ENCODE results near the gene ARFGEF3.

Gene ARFGEF3

DNA sequence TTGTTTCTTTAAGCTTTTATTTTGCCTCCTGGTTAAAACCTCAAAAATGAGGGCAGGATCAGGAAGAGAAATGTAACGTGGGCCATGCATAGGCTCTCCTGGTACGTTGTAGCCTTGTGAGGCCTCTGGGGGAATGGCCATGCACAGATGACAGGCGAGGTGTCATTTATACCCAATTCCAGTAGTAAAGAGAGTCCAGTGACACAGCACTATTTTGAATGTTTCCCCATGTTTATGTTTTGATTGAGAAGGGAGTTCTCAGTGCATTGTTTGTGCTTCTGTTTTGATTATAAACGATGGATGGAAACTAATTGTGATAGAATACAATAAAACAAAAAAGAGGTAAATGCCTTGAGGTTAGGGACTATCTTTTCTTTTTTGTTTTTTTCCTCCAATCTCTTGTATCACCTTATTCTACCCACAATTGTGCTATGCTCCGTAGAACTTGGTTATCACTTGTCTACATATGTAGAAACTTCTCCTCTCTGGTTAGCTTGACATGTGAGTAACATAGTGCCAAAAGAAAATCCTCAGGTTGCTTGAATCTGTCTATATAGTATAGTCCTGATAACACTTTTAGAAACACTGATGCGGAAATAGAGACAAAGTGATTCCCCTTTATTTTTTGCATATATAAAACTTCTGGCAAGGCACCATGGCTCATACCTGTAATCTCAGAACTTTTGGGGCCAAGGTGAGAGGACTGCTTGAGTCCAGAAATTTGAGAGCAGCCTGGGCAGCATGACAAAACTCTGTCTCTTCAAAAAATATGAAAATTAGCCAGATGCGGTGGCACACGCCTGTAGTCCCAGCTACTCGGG, 209.1 kb downstream of the ARFGEF3 start:
- no peak for DNase-seq

DNA sequence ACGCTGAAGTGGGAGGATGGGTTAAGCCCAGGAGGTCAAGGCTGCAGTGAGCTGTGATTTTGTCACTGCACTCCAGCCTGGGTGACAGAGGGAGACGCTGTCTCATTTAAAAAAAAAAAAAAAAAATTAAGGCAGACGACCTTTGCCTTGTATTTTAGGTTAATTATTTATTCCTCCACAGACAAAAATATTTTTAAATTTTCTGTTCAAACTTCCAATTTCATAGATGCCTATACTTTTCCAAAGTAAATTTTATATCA, 209.6 kb downstream of the ARFGEF3 start:
- no peak for DNase-seq

DNA sequence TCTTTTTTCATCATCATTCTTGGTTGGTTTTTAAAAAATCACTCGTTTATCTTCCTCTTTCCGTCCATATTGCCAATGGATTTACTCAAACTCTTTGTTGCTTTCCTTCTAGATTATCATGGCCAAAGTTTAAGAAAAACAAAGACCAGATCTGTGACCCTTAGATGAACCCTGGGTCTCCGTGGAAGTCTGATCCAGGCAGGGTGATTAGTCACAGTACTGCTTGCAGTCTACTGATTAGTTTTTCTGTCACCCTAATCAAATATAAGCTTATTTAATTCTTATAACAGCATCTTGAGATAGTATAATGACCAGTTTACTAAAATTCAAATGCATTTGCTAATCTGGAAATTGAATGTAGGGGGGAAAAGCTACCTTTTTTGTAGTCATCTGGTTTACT, 210.0 kb downstream of the ARFGEF3 start:
- no peak for DNase-seq

DNA sequence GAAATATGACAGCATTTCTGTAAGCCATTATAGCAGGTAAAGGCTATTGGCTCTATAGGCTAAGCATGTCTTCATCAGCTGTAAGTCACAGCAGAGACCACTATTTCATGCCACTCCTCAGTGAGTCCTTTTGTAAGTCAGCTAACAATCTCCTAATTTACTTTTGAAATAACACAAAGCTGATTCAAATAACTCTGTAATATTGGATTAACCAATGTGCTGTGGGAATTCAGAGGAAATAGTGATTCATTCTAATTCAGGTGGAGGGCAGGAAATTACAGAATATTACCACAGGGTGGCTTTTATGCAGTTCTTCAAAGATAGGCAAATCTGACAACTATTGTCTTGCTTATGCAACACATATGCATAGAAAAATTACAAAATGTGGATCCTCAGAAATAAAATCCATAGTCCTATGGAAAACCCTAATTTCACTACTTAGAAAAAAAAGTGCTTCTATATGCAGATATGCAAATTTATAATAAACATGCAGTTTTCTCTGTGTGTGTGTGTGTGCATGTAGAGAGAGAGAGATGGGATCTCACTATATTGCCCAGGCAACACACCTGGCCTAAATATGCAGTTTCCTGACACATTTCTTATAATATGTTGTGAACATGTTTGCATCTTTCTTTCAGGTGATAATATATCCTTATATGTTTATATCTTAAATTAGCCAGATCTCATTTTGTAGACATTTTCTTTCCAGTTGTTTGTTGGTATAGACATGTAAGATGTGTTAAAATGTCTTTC, 211.1 kb downstream of the ARFGEF3 start:
- no peak for DNase-seq

DNA sequence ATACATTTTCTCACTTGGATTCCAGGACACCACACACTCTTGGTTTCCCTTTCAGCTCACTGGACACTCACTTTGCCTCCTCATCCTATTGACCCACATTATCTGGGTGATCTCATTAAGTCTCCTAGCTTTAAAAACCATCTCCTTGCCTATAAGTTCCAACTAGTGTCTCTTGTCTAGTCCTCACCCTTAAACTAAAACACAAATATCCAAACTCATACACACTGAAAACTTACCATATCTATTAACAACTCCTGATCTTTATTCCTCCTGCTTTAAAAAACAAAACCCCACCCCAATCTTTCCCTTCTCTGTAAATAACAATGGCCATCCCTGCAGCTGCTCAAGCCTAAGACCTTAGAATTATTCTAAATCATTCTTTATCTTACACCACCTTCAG, 212.5 kb downstream of the ARFGEF3 start:
- no peak for DNase-seq

DNA sequence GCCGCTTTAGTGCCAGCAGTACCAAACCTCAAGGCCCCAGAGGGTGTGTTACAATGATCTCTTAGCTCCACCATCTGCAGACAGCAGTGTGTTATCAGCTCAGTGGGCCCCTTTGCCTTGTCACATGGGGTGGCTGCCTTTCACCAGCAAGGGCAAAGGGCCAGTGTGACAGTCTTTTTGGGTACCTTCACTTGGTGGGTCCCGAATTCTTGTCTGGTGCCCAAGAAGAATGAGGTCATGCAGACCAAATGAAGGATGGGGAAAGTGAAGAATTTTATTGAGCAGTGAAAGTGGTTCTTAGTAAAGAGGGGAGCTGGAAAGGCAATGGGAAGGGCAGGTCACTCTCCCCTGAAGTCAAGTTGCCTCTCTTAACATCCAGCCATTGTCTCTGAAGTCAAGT, 213.1 kb downstream of the ARFGEF3 start:
- DNase-seq: no peak

DNA sequence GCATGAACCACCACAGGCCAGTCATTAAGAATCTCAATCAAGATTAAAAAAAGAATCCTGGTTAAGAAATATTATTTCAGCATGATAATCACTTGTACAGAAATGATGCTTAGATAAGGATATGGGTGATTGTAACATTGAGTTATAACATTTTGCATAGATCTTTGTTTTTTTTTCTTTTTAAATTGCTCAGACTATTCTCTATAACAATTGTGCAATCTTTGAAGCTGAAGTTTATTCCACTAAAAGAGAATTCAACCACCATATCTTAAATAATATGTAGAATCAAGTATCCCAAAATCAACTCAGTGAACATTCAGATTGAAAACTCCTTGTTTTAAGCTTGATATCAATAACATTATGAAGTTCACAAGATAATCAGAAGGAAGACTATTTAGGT, 215.3 kb downstream of the ARFGEF3 start:
- no peak for DNase-seq

DNA sequence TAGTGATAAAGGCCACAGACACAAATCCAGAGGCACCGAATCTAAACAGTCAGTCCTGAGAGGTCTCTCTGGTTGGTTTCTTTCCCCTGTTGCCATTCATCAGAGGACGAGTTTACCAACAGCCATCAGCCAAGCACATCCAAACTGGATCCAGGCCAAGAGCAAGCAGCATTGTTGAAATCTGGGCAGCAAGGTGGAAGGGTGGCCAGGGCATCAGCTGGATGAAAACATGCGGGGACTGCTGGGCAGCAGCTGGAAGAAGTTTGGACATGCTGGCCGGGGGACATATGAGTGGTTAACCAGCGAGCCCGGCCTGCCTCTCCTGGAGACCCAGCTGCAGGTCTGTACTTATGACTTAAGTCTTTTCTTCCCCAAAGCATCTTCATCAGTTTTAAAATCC, 216.1 kb downstream of the ARFGEF3 start, which contains the start of gene SMIM28:
Gene SMIM28 (plus strand): TSS at position 62 of the 400 bp plus-strand sequence. CDS start 168 bp downstream, at position 230.
- DNase-seq: no peak

DNA sequence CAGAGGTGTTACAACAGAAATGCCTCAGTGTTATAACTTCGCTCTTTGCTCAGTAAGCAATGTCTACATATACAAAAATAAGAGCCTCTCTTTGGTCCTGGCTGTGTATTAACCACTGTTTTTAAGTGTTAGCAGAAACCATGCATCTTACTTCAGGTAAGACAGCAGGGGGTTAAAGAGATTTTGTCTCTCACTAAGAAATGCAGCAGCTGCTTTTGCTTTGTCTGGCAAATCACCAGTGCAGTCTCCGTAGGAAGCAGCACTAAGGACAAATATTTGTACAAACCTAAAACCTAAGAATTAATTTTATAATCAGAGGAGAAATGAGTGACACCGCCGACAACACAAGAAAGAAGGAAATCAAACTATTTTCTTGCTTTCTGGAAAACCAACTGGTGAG, 216.7 kb downstream of the ARFGEF3 start:
- DNase-seq: no peak

DNA sequence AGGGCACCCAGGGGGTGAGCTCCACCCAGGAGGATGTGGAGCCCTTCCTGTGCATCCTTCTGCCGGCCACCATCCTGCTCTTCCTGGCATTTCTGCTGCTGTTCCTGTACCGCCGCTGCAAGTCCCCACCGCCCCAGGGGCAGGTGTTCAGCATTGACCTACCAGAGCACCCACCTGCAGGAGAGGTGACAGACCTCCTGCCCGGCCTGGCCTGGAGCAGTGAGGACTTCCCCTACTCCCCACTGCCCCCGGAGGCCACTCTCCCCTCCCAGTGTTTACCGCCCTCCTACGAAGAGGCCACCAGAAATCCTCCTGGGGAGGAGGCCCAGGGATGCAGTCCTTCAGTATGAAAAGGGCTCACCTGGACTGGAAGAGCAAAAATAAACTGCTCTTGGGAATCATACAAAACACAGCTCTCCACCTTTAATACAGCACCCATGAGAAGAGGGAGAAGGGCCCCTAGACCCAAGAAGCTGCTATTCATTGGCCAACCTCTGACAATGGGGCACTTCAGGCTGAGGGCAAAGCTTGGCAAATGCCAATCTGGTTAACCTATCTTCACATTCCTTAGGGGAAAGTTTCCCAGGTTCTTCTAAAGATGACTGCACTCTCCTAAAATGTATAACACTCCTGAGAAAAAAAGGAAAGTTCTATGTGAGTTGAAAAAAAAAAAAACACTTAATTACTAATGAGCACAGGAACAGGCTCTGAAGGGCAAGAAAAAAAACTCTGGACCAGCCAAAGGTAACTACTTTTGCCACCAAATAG, 220.9 kb downstream of the ARFGEF3 start:
- DNase-seq: no peak

DNA sequence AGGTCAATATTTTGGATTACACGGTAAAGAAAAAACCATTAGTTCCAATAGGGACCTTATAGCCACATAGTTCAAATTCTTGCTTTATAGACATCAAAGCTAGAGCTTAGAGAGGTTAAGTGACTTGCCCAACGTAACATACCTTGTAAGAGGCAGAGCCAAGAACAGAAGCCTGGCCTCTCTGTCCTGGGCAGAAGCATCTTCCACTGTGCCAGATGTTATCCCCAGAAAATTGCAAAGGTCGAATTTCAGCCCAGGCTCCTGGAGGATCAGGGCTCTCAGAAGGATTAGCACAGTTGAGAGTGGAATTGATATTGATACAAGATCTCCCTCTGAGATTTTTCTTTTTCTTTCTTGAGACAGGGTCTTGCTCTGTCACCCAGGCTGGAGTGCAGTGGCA, 222.0 kb downstream of the ARFGEF3 start:
- no peak for DNase-seq

DNA sequence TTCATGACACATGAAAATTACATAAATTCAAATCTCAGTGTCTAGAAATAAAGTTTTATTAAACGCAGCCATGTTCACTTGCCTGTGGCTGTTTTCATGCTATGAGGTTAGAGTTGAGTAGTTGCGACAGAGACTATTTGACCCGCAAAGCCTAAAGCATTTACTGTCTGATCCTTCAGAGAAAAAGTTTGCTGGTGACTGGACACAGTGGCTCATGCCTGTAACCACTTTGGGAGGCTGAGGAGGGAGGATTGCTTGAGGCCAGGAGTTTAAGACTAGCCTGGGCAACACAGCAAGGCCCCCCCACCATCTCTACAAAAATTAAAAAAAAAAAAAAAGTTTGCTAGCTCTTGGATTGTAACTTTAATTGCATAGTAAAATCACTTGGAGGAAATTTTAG, 225.2 kb downstream of the ARFGEF3 start:
- no peak for DNase-seq

DNA sequence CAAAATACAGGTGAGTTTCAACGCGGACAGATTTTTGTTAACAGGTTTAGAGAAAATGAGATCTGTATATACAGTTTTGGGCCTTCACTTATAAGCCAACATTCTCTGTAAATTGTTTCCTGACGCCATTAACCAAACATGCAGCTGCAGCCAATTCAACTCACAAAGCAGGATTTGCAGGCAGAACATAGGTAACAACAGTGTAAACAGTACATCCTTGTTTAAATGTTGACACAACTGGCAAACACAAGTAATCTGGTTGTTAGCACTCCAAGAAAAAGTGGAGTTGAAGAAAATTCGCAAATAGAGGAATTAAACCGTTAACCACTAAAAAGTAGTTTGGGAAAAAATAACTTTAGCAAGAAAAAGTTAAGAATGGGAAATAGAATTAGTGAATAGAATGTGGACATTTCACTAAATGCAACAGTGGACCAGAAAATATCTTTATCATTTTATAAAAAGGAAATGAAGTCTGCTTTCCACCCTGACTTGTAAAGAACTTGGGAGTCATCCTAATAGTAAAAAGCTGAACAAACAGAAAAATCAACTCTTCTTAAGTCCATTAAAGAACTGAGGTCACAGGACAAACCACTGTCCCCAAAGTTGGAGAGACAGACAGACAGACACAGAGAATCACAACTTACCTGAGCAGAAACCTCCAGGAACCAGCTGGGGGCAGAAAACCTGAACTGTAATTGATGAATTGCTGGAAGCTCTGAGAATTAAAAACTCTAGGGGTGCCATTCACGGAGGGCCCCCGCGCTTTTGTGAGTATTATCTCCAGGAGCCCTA, 226.0 kb downstream of the ARFGEF3 start:
- DNase-seq: no peak

DNA sequence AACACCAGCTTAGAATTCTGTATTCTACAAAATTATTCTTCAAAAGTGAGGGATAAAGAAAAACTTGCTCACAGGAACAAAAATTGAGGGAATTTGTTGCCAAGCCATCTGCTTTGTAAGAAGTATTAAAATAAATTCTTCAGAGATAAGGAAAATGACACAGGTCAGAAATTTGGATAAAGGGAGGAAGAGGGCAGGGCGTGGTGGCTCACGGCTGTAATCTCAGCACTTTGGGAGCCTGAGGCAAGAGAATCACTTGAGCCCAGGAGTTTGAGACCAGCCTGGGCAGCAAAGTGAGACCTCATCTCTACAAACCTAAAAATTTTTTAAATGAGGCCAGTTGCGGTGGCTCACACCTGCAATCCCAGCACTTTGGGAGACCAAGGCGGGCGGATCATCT, 227.8 kb downstream of the ARFGEF3 start:
- no peak for DNase-seq

All from activated T-cell treated with anti-CD3 and anti-CD28 coated beads for 4 hours (primary cell).